Measurements from ENCODE around the gene SF3A2.

- TF ChIP-seq POLR2A (IDR thresholded peaks at IDR 0.05; ENCODE audit: low read length), result no peak
- TF ChIP-seq GATA1 (IDR thresholded peaks at IDR 0.05; ENCODE audit: low read depth, low read length), result no peak
Observed at GRCh38 chr19:2251106-2252054, 14.8 kb downstream of the SF3A2 start.
